Fibroblast of lung (primary cell): ENCODE data around the gene TMEM232.

Experiments used
- EZH2 ChIP-seq: IDR thresholded peaks from 2 replicates; pipeline ENCODE4 v1.5.1; 2012; ENCODE audit warnings: low read length, control low read depth, mild to moderate bottlenecking; ENCODE audit errors: missing control alignments
- TF ChIP-seq, protein P1 (sequence below), 2 donors: IDR thresholded peaks in 1 of 2; conservative IDR thresholded peaks in 1 of 2; 1 replicate in 1 of 2; 2 replicates in 1 of 2; pipeline ENCODE4 v1.5.1; 2011 to 2012; ENCODE audit warnings: low read length in 2 of 2, control low read depth in 1 of 2, inconsistent platforms in 1 of 2, low read depth in 1 of 2, mild to moderate bottlenecking in 1 of 2

DNA sequence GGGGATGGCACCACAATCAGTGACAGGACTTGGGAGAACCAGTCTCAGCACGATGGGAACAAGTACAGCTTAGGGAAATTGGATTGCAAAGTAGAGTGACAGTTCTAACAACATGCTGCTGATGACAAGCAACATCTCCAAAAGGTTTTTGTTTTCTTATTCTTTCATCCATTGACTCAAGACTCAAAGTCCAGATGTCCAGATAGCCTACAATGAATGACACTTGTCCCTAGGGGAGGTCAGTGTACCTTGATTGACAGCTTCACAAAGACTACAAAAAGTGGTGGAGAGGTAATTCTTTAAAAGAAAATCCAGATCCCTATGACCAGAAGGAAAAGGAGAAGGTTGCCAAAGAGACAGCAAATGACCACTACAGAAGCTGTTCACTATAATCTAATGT lies 323.9 kb downstream of the TMEM232 start:
- no peak for TF ChIP-seq EZH2
- TF ChIP-seq, protein P1, sequence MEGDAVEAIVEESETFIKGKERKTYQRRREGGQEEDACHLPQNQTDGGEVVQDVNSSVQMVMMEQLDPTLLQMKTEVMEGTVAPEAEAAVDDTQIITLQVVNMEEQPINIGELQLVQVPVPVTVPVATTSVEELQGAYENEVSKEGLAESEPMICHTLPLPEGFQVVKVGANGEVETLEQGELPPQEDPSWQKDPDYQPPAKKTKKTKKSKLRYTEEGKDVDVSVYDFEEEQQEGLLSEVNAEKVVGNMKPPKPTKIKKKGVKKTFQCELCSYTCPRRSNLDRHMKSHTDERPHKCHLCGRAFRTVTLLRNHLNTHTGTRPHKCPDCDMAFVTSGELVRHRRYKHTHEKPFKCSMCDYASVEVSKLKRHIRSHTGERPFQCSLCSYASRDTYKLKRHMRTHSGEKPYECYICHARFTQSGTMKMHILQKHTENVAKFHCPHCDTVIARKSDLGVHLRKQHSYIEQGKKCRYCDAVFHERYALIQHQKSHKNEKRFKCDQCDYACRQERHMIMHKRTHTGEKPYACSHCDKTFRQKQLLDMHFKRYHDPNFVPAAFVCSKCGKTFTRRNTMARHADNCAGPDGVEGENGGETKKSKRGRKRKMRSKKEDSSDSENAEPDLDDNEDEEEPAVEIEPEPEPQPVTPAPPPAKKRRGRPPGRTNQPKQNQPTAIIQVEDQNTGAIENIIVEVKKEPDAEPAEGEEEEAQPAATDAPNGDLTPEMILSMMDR (conservative IDR thresholded peaks at IDR 0.05 in 1 of 2, IDR thresholded peaks at IDR 0.05 in 1 of 2; ENCODE audit: low read depth in 1 of 2, low read length in 2 of 2), result no peak
